ENCODE measurements around the gene DHFR.

DNA sequence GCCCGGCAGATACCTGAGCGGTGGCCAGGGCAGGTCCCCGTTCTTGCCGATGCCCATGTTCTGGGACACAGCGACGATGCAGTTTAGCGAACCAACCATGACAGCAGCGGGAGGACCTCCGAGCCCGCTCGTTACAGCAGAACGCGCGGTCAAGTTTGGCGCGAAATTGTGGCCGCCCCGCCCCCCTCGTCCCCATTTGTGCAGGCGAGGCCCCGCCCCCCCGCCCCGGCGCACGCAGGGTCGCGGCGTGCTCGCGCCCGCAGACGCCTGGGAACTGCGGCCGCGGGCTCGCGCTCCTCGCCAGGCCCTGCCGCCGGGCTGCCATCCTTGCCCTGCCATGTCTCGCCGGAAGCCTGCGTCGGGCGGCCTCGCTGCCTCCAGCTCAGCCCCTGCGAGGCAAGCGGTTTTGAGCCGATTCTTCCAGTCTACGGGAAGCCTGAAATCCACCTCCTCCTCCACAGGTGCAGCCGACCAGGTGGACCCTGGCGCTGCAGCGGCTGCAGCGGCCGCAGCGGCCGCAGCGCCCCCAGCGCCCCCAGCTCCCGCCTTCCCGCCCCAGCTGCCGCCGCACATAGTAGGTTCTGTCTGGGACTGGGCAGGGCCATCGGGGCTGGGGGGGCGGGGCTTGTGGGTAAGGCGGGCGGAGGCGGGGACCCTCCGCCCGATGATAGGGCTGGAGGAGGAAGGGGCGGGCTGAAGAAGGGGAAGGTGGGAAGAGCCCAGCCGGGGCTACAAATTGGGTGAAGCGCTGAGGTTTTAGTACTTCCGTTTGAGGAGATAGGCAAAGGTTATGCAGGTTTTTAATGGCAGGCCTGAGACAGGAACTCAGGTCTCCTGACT lies at the start of gene DHFR, which contains the start of gene MSH3:
- TF ChIP-seq, protein P1, sequence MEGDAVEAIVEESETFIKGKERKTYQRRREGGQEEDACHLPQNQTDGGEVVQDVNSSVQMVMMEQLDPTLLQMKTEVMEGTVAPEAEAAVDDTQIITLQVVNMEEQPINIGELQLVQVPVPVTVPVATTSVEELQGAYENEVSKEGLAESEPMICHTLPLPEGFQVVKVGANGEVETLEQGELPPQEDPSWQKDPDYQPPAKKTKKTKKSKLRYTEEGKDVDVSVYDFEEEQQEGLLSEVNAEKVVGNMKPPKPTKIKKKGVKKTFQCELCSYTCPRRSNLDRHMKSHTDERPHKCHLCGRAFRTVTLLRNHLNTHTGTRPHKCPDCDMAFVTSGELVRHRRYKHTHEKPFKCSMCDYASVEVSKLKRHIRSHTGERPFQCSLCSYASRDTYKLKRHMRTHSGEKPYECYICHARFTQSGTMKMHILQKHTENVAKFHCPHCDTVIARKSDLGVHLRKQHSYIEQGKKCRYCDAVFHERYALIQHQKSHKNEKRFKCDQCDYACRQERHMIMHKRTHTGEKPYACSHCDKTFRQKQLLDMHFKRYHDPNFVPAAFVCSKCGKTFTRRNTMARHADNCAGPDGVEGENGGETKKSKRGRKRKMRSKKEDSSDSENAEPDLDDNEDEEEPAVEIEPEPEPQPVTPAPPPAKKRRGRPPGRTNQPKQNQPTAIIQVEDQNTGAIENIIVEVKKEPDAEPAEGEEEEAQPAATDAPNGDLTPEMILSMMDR (conservative IDR thresholded peaks at IDR 0.05 in 1 of 2, IDR thresholded peaks at IDR 0.05 in 1 of 2; ENCODE audit: extremely low read depth in 1 of 2, insufficient read depth in 1 of 2, low read depth in 1 of 2, low read length in 2 of 2), result peak in 1 of 2 donors; percentile 41
- TF ChIP-seq EZH2 (IDR thresholded peaks at IDR 0.05; ENCODE audit: borderline replicate concordance, low read length), result no peak
